ENCODE measurements around the gene SLC2A6. TPM values are rescaled to one million over a fixed set of nuclear protein-coding genes. Genes with fewer than 3 reads are reported as not detected.
A peak's percentile ranks its signal among the peaks of the same experiment; 100 is the strongest.

The SLC2A6 gene
- total RNA-seq, 4 donors from 2014 or later, result 0.95 to 10.7 (median 2.2) TPM

GRCh38 chr9:133512253-133513213, 33.6 kb upstream of the SLC2A6 start:
- no peak overlapping the region for H3K27ac ChIP-seq
- no peaks in the 10 kb centered on the region for H3K9me3 ChIP-seq
- no peak for DNase-seq
- H3K27me3 ChIP-seq, result no peaks in the 10 kb centered on the region
- no peaks in the 10 kb centered on the region for H3K36me3 ChIP-seq
- no peak for TF ChIP-seq POLR2A (IDR thresholded peaks at IDR 0.05)
- peaks cover 0 to 13% (median 5%) of the 10 kb centered on the region in 4 donors for H3K4me1 ChIP-seq
- H3K4me3 ChIP-seq, result no peak overlapping the region

GRCh38 chr9:133511607-133512006, 32.7 kb upstream of the SLC2A6 start:
- Histone ChIP-seq H3K9me3 (no peaks in the 10 kb centered on the region), H3K4me1 (peaks cover 0 to 13% (median 5%) of the 10 kb centered on the region in 4 donors), H3K4me3 (no peak overlapping the region), H3K36me3 (no peaks in the 10 kb centered on the region), H3K27ac (no peak overlapping the region), H3K27me3 (no peaks in the 10 kb centered on the region)
- DNase-seq, result no peak
- no peak for TF ChIP-seq CTCF (IDR thresholded peaks at IDR 0.05)
- no peak for TF ChIP-seq POLR2A (IDR thresholded peaks at IDR 0.05)

GRCh38 chr9:133510926-133511505, 32.1 kb upstream of the SLC2A6 start:
- Histone ChIP-seq H3K9me3 (no peaks in the 10 kb centered on the region), H3K4me3 (no peak overlapping the region), H3K27ac (no peak overlapping the region), H3K27me3 (no peaks in the 10 kb centered on the region), H3K36me3 (no peaks in the 10 kb centered on the region), H3K4me1 (peaks cover 0 to 13% (median 5%) of the 10 kb centered on the region in 4 donors)
- DNase-seq, result no peak
- TF ChIP-seq CTCF (IDR thresholded peaks at IDR 0.05), result no peak

- Histone ChIP-seq H3K4me3 (no peak overlapping the region), H3K27ac (peak overlapping the region in 1 of 4 donors; percentile 52), H3K4me1 (peaks cover 0 to 13% (median 5%) of the 10 kb centered on the region in 4 donors), H3K9me3 (no peaks in the 10 kb centered on the region), H3K36me3 (no peaks in the 10 kb centered on the region), H3K27me3 (no peaks in the 10 kb centered on the region)
- TF ChIP-seq POLR2A (IDR thresholded peaks at IDR 0.05) (no peak), CTCF (IDR thresholded peaks at IDR 0.05) (no peak)
- peak in 2 of 3 donors; percentile 21 to 62 for DNase-seq
Observed at GRCh38 chr9:133509179-133510083, 30.5 kb upstream of the SLC2A6 start.

GRCh38 chr9:133508046-133508445, 29.1 kb upstream of the SLC2A6 start:
- H3K36me3 ChIP-seq, result no peaks in the 10 kb centered on the region
- no peaks in the 10 kb centered on the region for H3K9me3 ChIP-seq
- H3K27ac ChIP-seq, result no peak overlapping the region
- peaks cover 0 to 13% (median 5%) of the 10 kb centered on the region in 4 donors for H3K4me1 ChIP-seq
- no peaks in the 10 kb centered on the region for H3K27me3 ChIP-seq
- no peak overlapping the region for H3K4me3 ChIP-seq
- DNase-seq, result no peak
- TF ChIP-seq CTCF (IDR thresholded peaks at IDR 0.05) (no peak), POLR2A (IDR thresholded peaks at IDR 0.05) (no peak)
